ENCODE data around the gene TRAK2.

The TRAK2 gene

GRCh38 chr2:201362396-201362795, 88.9 kb downstream of the TRAK2 start:
- no peak for TF ChIP-seq CTCF (IDR thresholded peaks at IDR 0.05; ENCODE audit: low read depth, low read length)
- in situ Hi-C loops (cut with HindIII; ENCODE audit: low sequenced_read_pairs): no loop called here
- peak; percentile 19 for DNase-seq (ENCODE audit: low read depth, low spot score)
- H3K4me3 ChIP-seq (ENCODE audit: low read depth, low read length): no peak overlapping the region

- DNase-seq (ENCODE audit: low read depth, low spot score): no peak
- H3K4me3 ChIP-seq (ENCODE audit: low read depth, low read length): no peak overlapping the region
- no peak for TF ChIP-seq CTCF (IDR thresholded peaks at IDR 0.05; ENCODE audit: low read depth, low read length)
- in situ Hi-C loops (cut with HindIII; ENCODE audit: low sequenced_read_pairs): no loop called here
Observed at GRCh38 chr2:201361078-201361733, 90.1 kb downstream of the TRAK2 start.

- no peak overlapping the region for H3K4me3 ChIP-seq (ENCODE audit: low read depth, low read length)
- no peak for DNase-seq (ENCODE audit: low read depth, low spot score)
- TF ChIP-seq CTCF (IDR thresholded peaks at IDR 0.05; ENCODE audit: low read depth, low read length): no peak
- in situ Hi-C loops (cut with HindIII; ENCODE audit: low sequenced_read_pairs): no loop called here
Observed at GRCh38 chr2:201360256-201360655, 91.0 kb downstream of the TRAK2 start.

GRCh38 chr2:201358684-201359083, 92.6 kb downstream of the TRAK2 start:
- no peak for TF ChIP-seq CTCF (IDR thresholded peaks at IDR 0.05; ENCODE audit: low read depth, low read length)
- DNase-seq (ENCODE audit: low read depth, low spot score): peak; percentile 80
- H3K4me3 ChIP-seq (ENCODE audit: low read depth, low read length): no peak overlapping the region
- in situ Hi-C loops (cut with HindIII; ENCODE audit: low sequenced_read_pairs): no loop called here

GRCh38 chr2:201357221-201357620, 94.0 kb downstream of the TRAK2 start, which contains the start of gene FLACC1:
Gene FLACC1, minus strand, starts transcription at chr2:201357345. Its CDS starts 5,941 bp downstream, at chr2:201351404.
- in situ Hi-C loops (cut with HindIII; ENCODE audit: low sequenced_read_pairs): no loop called here
- no peak within 1 kb of the TSS for H3K4me3 ChIP-seq (ENCODE audit: low read depth, low read length)
- no peak for TF ChIP-seq CTCF (IDR thresholded peaks at IDR 0.05; ENCODE audit: low read depth, low read length)
- peak; percentile 83 for DNase-seq (ENCODE audit: low read depth, low spot score)

- TF ChIP-seq CTCF (IDR thresholded peaks at IDR 0.05; ENCODE audit: low read depth, low read length): no peak
- no peak for DNase-seq (ENCODE audit: low read depth, low spot score)
- in situ Hi-C loops (cut with HindIII; ENCODE audit: low sequenced_read_pairs): no loop called here
Observed at GRCh38 chr2:201353116-201353515, 98.1 kb downstream of the TRAK2 start.

More at GRCh38 chr2:201353116-201353515, 98.1 kb downstream of the TRAK2 start:
- no peak overlapping the region for H3K4me3 ChIP-seq (ENCODE audit: low read depth, low read length)
